GM19468 (cell line): Measurements from ENCODE around the gene MTA3.

Experiments
- ATAC-seq: cut with Tn5 transposase; IDR thresholded peaks from one replicate; pipeline ENCODE4 v1.9.1; 2021; ENCODE audit warnings: mild to moderate bottlenecking, moderate library complexity, moderate number of reproducible peaks; ENCODE audit not compliant: unreplicated experiment; ENCODE audit errors: extremely low read depth

MTA3 gene

DNA sequence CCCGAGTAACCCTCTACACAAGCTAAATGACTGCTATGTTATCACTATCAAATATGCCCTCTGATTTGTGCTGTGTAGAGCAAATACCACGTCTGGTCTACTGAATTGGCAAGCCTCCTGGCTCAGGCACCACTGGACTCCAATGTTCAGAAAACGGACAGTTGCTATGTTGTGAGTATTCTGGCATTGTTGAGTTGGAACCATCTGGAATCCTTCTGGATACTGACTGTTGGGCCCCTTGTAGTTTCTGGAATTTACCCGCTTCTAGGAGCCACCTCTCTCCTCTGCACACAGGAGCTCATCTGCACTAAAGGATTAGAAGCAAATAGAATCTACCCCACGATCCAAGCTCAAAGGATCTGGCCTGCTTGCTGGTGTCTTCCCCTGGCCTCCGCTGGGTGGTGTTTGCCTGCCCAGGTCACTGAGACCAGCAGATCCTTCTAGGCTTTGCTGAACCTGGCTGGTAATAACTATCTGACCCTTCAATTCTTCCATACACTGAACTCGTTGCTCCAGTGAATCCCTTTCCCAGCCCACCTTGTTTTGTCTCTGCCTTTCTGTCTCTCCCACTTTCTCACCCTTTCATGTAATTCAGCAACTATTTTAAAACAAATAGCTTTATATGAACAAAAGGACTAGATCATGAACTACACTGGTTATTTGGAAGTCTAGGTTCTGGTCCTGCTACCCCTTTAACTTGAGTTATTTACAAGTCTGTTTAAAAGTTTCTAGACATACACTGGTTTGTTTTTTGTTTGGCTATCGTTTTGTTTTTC is 226.0 kb downstream of the MTA3 start:
- ATAC-seq, result no peak

DNA sequence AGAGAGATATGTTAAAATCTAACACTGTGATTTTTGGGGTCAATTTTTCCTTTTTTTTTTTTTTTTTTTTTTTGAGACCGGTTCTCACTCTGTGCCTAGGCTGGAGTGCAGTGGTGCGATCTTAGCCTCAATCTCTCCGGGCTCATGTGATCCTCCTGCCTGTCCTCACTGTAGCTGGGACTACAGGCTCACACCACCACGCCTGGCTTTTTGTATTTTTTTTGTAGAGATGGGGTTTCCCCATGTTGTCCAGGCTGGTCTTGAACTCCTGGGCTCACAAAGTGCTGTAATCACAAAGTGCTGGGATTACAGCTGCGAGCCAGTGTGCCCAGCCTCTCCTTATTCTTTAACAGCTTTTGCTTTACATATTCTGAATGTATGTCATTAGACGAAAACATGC is 226.8 kb downstream of the MTA3 start:
- no peak for ATAC-seq

DNA sequence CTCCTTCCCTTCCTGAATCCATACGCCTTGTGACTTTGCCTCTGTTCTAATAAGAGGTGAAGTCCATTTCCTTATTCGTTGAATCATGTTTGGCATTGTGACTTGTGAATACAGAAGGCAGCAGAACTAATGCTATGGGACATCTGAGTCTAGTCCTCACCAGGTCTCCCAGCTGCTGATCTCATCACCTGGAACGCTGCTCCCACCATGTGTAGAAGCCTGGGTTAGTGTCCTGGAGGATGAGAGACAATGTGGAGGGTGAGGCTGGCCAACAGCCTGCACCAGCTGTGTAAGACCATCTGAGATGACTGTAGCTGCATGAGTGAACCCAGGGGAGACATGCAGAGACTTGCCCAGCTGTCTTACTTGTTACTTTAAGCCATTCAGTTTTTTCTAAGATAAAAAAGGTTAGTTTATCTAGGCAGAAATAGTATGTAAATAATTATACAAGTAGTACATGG is 227.4 kb downstream of the MTA3 start:
- no peak for ATAC-seq

DNA sequence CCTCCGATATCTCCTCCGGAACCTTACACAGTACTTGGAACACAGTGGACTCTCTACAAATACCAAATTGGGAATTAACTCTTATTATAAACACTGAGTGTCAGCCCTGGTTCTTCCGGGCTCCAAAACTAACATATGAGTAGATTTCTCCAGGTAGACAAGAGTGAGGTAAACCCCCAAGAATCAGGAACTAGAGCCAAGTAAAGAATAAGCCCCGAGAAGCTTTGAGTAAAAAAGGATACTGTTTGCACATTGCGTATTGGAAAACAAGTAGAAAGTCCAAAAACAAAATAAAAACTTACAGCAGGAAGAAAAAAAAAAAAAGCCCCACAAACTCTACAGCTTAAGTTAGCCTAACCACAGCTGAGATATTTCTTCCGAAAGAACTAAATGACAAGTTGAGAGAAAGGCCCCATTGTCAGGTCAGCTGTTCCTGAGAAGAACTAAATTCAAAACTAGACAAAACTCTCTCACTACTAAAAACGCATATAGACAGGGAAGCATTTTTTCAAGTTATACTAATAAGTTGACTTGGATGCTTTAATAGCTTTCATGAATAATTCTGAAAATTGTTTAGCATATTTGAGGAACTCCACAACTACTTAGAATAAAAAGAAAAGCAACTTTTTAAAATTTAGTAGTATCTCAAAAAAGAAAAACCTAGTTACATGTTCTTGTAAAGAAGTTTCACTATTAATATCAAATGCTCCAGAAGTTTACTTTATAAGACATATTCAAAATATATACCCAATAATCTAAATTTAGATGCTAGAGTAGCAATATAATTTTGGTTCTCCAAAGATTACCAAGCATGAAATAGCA is 228.2 kb downstream of the MTA3 start:
- ATAC-seq, result no peak

DNA sequence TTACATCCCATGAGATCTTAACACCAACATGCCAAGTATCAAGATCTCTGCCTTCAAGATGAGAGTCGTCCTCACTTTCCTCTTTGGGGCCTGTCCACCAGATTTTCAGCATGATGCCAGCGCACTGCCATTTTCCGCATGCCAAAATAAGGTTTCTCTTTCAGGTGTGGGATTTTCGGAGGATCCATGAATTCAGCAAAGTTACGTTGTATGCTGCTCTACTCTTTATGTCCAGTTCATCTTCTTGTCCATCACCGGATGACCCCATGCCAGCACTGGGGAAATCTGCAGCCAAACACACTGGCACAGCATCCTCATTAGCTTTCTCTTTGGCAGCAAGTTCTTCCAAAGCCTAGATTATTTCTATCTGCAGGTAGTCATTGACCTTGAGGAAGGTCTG is 228.8 kb downstream of the MTA3 start:
- no peak for ATAC-seq

DNA sequence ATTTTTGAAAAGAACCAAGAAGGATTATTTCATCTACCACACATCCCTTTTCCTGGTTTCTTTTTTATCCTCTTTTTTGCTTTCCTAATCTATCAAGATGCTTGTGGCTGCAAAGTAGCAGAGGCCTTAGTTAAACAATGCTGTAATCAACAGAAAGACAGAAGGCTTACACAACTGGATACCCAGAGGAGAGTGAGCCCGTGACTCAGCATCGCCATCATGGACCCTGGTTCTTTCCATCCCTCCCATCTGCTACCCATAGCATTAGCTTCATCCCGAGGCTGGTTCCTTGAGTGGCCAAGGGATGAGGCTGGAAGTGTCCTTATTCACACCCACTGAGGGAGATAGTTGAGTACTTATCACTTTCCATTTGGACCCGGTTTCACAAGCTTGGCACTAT is 231.4 kb downstream of the MTA3 start:
- ATAC-seq, result no peak

DNA sequence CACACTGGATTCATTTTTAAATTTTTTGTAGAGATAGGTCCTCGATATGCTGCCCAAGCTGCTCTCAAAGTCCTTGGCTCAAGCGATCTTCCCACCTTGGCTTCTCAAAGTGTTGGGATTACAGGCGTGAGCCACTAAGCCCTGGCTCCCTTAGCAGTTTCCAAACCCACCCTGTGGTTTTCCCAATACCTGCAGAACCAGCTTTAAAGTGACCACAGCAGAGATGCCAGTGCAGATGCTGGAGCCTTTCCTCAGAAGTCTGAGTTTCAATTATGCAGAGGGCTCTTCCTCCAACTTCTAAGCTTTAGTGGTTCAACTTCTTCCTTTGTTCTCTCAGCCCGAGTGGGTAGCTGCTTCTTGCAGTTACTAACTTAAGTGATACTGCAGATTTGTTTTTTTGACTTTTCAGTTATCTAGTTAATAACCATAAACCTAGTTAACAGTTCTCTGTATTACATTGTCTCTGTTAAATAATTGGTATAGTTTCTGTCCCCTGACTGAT is 232.1 kb downstream of the MTA3 start:
- no peak for ATAC-seq

DNA sequence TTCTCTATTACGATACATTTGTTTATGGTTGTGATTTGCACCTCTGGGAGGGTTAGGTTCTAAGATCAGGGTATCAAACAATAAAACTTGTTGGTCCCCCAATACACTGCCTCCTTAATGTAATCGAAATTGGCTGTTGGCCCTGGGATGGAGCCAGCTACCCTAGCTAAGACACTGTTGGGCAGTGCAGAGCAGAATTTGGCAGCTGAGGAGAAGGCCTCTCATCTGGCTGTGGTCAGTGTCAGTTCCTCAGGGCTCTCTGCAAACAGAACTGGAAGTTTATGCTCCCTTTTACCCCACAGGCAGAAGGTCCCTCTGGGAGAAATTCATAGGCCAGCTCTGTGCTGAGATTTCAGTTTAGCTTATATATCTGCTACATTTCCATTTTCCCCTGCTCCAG is 232.5 kb downstream of the MTA3 start:
- ATAC-seq, result no peak

DNA sequence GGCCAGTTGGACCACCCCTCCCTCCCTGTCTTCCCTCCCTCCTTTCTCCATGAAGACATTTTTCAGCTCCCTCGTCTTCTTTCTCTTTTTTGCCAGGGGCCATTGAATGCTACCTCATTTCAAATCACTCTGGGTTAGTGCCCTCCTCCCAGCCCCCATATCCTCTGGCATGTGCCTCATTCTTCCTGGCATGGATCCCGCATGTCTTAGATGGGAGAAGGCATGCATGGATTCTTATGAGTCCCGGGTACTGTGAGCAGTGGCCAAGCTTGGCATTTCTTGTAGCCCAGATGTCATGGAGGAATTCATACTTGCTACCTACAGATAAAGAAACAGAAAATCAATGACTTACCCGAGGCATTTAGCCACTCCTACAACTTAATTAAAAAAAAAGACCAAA is 232.9 kb downstream of the MTA3 start:
- no peak for ATAC-seq

DNA sequence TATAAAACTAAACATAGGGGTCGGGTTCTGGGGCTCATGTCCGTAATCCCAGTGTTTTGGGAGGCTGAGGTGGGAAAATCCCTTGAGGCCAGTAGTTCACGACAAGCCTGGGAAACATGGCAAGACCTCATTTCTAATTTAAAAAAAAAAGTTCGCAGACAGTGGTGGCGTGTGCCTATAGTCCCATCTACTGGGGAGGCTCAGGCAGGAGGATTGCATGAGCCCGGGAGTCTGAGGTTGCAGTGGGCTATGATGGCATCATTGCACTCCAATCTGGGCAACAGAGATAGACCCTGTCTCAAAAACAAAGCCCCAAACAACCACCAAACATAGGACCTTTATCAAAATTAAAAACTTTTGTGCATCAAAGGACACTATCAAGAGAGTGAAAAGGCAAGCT is 233.7 kb downstream of the MTA3 start:
- no peak for ATAC-seq

DNA sequence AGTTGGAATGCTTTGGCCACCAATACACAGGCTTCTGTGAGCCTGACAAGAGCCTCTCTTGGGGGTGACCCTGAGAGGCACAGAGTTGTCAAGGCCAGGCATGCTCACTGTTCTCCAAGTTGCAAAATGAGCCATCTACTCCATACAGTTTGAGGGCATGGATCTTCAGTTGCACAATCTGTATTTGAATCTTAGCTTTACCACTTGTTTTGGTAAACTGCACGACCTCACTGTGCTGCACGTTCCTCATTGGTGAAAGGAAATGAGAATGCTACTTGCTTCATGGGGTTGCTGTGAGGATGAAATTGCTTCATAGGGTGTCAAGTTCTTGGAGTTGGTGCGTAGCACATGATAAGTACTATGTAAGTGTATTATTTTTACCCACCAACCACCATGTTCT is 235.9 kb downstream of the MTA3 start:
- no peak for ATAC-seq

DNA sequence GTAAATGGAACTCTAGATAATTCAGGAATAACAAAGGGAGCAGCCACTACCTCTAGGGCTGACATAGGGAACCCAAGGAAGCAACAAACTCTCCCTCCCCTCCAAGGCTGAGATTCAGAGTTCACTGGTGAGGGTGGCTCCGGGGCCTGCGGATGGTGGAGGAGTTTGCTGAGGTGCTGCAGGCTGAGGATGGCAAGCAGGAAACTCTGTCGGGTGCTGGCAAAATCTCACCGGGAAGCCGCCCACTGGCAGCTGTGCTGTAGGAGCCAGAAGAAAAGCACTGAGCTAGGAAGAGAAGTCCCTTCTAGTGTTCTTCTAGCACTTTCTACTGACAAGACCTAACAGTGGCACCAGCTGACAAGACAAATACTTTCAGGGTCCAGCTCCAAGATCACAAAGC is 236.5 kb downstream of the MTA3 start:
- no peak for ATAC-seq
